HepG2 (cell line): ENCODE results near the gene ANKRD13D. TPM values are rescaled to one million over a fixed set of nuclear protein-coding genes. Genes with fewer than 3 reads are reported as not detected.
A peak's percentile ranks its signal among the peaks of the same experiment; 100 is the strongest.

Experiments
- AKAP8 ChIP-seq: sonication (generic); formaldehyde crosslinking; IDR thresholded peaks from 2 replicates; pipeline ENCODE4 v1.5.1; 2020; ENCODE audit warnings: mild to moderate bottlenecking, missing genetic modification reagents
- BHLHE40 ChIP-seq: IDR thresholded peaks from 2 replicates; pipeline ENCODE4 v1.6.1; 2011; ENCODE audit warnings: low read length, improper control_type of control experiment
- EHMT2 ChIP-seq: fragments of 200-600 bp; sonication (generic); IDR thresholded peaks from 2 replicates; pipeline ENCODE4 v1.7.0; 2017; ENCODE audit warnings: antibody characterized with exemption, low read depth, low read length, borderline replicate concordance
- ELF1 ChIP-seq: sonication (generic); formaldehyde crosslinking; IDR thresholded peaks from 2 replicates; pipeline ENCODE4 v1.4.0; 2020; ENCODE audit warnings: missing genetic modification reagents
- GABPB1 ChIP-seq: IDR thresholded peaks from 2 replicates; pipeline ENCODE4 v1.6.1; 2016; ENCODE audit warnings: mild to moderate bottlenecking, missing genetic modification reagents, moderate library complexity, missing compliant biosample characterization
- KAT2B ChIP-seq: fragments of 150-350 bp; IDR thresholded peaks from 2 replicates; pipeline ENCODE4 v1.6.1; 2014; ENCODE audit warnings: low read depth, low read length, borderline replicate concordance
- KDM5A ChIP-seq: fragments of 200-600 bp; sonication (generic); IDR thresholded peaks from 2 replicates; pipeline ENCODE4 v1.7.0; 2018; ENCODE audit warnings: antibody characterized with exemption, mild to moderate bottlenecking, low read length, borderline replicate concordance
- LCORL ChIP-seq, 2 experiments: fragments of 450-650 bp in 1 of 2; sonication (generic) in 1 of 2; formaldehyde crosslinking in 1 of 2; IDR thresholded peaks; 2 replicates each; pipeline versions ENCODE4 v1.5.0 to v1.6.1; 2017 to 2020; ENCODE audit warnings: antibody characterized with exemption in 1 of 2, missing genetic modification reagents in 1 of 2
- MTF2 ChIP-seq: sonication (generic); formaldehyde crosslinking; IDR thresholded peaks from 2 replicates; pipeline ENCODE4 v1.5.0; 2020; ENCODE audit warnings: missing genetic modification reagents, borderline replicate concordance
- PAF1 ChIP-seq: IDR thresholded peaks from 2 replicates; pipeline ENCODE4 v1.6.1; 2016; ENCODE audit warnings: missing genetic modification reagents, missing compliant biosample characterization
- POLR2AphosphoS2 ChIP-seq: IDR thresholded peaks from 2 replicates; pipeline ENCODE4 v1.6.1; 2011; ENCODE audit warnings: low read depth, low read length, improper control_type of control experiment
- REPIN1 ChIP-seq: sonication (generic); formaldehyde crosslinking; IDR thresholded peaks from 2 replicates; pipeline ENCODE4 v1.8.0; 2022; ENCODE audit warnings: missing genetic modification reagents, low read depth, mild to moderate bottlenecking, borderline replicate concordance
- SOX6 ChIP-seq, 2 experiments: fragments of 450-650 bp in 1 of 2; sonication (generic) in 1 of 2; formaldehyde crosslinking in 1 of 2; IDR thresholded peaks; 2 replicates each; pipeline versions ENCODE4 v1.4.0 to v1.6.1; 2017 to 2020; ENCODE audit warnings: antibody characterized with exemption in 1 of 2, mild to moderate bottlenecking in 1 of 2, missing genetic modification reagents in 1 of 2
- SP2 ChIP-seq: sonication (generic); formaldehyde crosslinking; IDR thresholded peaks from 2 replicates; pipeline ENCODE4 v1.5.1; 2020; ENCODE audit warnings: mild to moderate bottlenecking, missing genetic modification reagents
- STAT5B ChIP-seq: sonication (generic); formaldehyde crosslinking; IDR thresholded peaks from 2 replicates; pipeline ENCODE4 v1.4.0; 2020; ENCODE audit warnings: missing genetic modification reagents
- TBL1XR1 ChIP-seq: fragments of 150-350 bp; IDR thresholded peaks from 2 replicates; pipeline ENCODE4 v1.6.1; 2014; ENCODE audit warnings: borderline replicate concordance, low read length; ENCODE audit not compliant: partially characterized antibody
- TRAFD1 ChIP-seq: sonication (generic); formaldehyde crosslinking; IDR thresholded peaks from 2 replicates; pipeline ENCODE4 v1.5.1; 2020; ENCODE audit warnings: missing genetic modification reagents, mild to moderate bottlenecking, borderline replicate concordance
- WIZ ChIP-seq: sonication (generic); formaldehyde crosslinking; IDR thresholded peaks from 2 replicates; pipeline ENCODE4 v1.5.1; 2020; ENCODE audit warnings: mild to moderate bottlenecking, missing genetic modification reagents
- ZBTB39 ChIP-seq: sonication (generic); formaldehyde crosslinking; IDR thresholded peaks from 2 replicates; pipeline ENCODE4 v1.5.0; 2020; ENCODE audit warnings: missing genetic modification reagents
- ZBTB46 ChIP-seq: sonication (generic); formaldehyde crosslinking; IDR thresholded peaks from 2 replicates; pipeline ENCODE4 v1.4.0; 2020; ENCODE audit warnings: mild to moderate bottlenecking, missing genetic modification reagents, borderline replicate concordance
- ZNF136 ChIP-seq: sonication (generic); formaldehyde crosslinking; IDR thresholded peaks from 2 replicates; pipeline ENCODE4 v1.8.1; 2022; ENCODE audit warnings: low read depth, mild to moderate bottlenecking, moderate library complexity, missing genetic modification reagents
- ZNF331 ChIP-seq: sonication (generic); formaldehyde crosslinking; IDR thresholded peaks from 2 replicates; pipeline ENCODE4 v1.4.0; 2020; ENCODE audit warnings: missing genetic modification reagents
- ZNF350 ChIP-seq: sonication (generic); formaldehyde crosslinking; IDR thresholded peaks from 2 replicates; pipeline ENCODE4 v1.4.0; 2020; ENCODE audit warnings: mild to moderate bottlenecking, low read depth, missing genetic modification reagents, borderline replicate concordance
- ZNF510 ChIP-seq: sonication (generic); formaldehyde crosslinking; IDR thresholded peaks from 2 replicates; pipeline ENCODE4 v1.4.0; 2020; ENCODE audit warnings: low read depth, mild to moderate bottlenecking, missing genetic modification reagents
- ZNF879 ChIP-seq: sonication (generic); formaldehyde crosslinking; IDR thresholded peaks from 2 replicates; pipeline ENCODE4 v1.8.1; 2023; ENCODE audit warnings: missing genetic modification reagents
- polyA plus RNA-seq, 8 experiments: library from polyadenylated mRNA; depleted of rRNA in 3 of 8; stranded (reverse) in 7 of 8; unstranded in 1 of 8; fragments of >200 nt; fragmentation: Illumina TruSeq in 4 of 8; extraction: Trizol in 4 of 8; gene quantifications; 2 replicates each; pipeline versions ENCODE4 v1.2.1 to v1.2.3, GENCODE V29; 2011 to 2016; ENCODE audit warnings: low read depth in 4 of 8, missing spikeins in 1 of 8, mixed read lengths in 1 of 8; ENCODE audit not compliant: insufficient read depth in 1 of 8
- total RNA-seq, 5 experiments: library from RNA; depleted of rRNA; stranded (reverse); fragments of >200 nt; fragmentation: Illumina TruSeq; extraction: Trizol; gene quantifications; 2 replicates each; pipeline ENCODE4 v1.2.3, GENCODE V29; 2016; ENCODE audit warnings: low read depth in 1 of 5

The ANKRD13D gene
- total and polyA plus RNA-seq, 2 of the 13 experiments (the other 11 are each of a cell fraction or from before 2014, with no cell fraction given): 18.6 to 27.3 TPM

DNA sequence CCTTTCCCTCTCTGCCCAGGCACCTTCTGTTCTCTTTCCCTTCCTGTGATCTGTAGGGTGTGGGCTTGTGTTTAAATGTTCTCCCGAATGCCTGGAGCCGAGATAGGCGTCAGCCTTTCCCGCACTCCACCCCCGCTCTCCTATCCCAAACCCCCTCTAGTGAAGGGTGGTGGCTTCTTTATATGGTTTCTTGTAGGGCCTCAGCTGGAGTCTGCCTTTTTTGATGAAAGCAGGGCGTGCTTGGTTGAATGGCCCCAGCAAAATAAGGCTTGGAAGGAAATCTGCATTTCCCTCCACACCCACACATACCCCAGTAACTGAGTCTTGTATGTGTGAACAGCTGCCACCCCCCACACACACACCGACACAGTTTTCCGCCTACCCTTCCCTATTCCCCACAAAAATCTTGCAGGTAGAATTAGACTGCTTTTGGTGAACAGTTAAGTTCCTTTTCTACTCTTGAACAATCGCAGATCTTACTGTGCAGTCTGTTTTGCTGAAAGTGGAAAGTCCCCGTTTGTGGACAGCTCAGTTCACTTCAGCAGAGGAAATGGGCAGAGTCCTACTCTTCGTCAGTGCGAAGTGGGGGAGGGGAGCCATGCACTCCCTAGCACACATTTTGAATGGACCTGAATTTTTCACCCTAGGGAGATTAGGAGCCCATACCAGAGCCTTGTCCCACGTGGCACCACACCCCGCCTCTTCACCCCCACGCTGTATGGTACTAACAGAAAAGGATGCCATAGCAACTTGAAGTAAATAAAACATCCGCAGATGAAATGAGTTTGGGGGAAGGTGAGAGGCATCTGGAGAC lies 48.3 kb upstream of the ANKRD13D start (continued):
- TF ChIP-seq TRAFD1 (CRISPR knock-in tag) (no peak), ZNF136 (CRISPR knock-in tag) (0 out of 2 replicates have a peak, but pooled peaks have one; percentile 11), ELF1 (CRISPR knock-in tag) (no peak), REPIN1 (CRISPR knock-in tag) (no peak), ZNF510 (no peak), ZNF350 (CRISPR knock-in tag) (no peak), POLR2AphosphoS2 (no peak; the same call in 1 of the 2 replicates), EHMT2 (no peak), ZBTB39 (CRISPR knock-in tag) (no peak), AKAP8 (CRISPR knock-in tag) (no peak), SOX6 (IDR thresholded peaks at IDR 0.05) (no peak), SOX6 (CRISPR knock-in tag; IDR thresholded peaks at IDR 0.05) (peak; percentile 41; the same call in 1 of the 2 replicates), PAF1 (CRISPR knock-in tag) (no peak), TBL1XR1 (no peak), KDM5A (0 out of 2 replicates have a peak, but pooled peaks have one; percentile 15), GABPB1 (CRISPR knock-in tag) (no peak), SP2 (CRISPR knock-in tag) (no peak), BHLHE40 (no peak), ZBTB46 (CRISPR knock-in tag) (no peak), STAT5B (no peak), ZNF331 (CRISPR knock-in tag) (peak; percentile 48), ZNF879 (CRISPR knock-in tag) (no peak), LCORL (IDR thresholded peaks at IDR 0.05) (no peak), LCORL (CRISPR knock-in tag; IDR thresholded peaks at IDR 0.05) (no peak; the same call in 1 of the 2 replicates), KAT2B (no peak), WIZ (no peak), MTF2 (CRISPR knock-in tag) (no peak)
